ENCODE measurements around the gene NCAPH2. TPM values are rescaled to one million over a fixed set of nuclear protein-coding genes. Genes with fewer than 3 reads are reported as not detected.

The NCAPH2 gene
- total RNA-seq, 4 donors from 2014 or later: 40.7 to 54.3 (median 41.5) TPM

DNA sequence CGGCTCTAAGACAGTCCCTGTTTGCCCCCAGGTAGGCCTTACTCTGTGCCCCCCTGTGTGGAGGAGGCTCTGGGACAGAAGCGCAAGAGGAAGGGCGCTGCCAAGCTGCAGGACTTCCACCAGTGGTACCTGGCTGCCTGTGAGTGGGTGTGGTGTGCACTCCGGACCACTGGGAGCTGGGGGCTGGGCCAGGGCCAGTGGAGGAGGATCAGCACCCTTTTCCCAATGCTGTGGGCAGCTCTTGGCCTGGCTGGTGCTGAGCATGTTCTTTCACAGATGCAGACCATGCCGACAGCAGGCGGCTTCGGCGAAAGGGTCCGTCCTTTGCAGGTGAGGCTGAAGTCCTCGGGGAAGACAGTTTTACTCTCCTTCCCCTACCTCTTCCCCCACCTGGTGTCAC is 13.7 kb downstream of the NCAPH2 start:
- no peak for DNase-seq (ENCODE audit: low spot score in 2 of 2)
- intact Hi-C loops (cut with DNase I; ENCODE audit: low total_unique reads): no loop called here
- no peak for TF ChIP-seq POLR2A (IDR thresholded peaks at IDR 0.05)
- TF ChIP-seq, protein P1, sequence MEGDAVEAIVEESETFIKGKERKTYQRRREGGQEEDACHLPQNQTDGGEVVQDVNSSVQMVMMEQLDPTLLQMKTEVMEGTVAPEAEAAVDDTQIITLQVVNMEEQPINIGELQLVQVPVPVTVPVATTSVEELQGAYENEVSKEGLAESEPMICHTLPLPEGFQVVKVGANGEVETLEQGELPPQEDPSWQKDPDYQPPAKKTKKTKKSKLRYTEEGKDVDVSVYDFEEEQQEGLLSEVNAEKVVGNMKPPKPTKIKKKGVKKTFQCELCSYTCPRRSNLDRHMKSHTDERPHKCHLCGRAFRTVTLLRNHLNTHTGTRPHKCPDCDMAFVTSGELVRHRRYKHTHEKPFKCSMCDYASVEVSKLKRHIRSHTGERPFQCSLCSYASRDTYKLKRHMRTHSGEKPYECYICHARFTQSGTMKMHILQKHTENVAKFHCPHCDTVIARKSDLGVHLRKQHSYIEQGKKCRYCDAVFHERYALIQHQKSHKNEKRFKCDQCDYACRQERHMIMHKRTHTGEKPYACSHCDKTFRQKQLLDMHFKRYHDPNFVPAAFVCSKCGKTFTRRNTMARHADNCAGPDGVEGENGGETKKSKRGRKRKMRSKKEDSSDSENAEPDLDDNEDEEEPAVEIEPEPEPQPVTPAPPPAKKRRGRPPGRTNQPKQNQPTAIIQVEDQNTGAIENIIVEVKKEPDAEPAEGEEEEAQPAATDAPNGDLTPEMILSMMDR (IDR thresholded peaks at IDR 0.05): no peak
- WGBS, 2 donors: 94 to 97% methylated on average over 7 to 10 of the region's 10 CpGs
- H3K4me3 ChIP-seq (ENCODE audit: low read depth, poor library complexity, severe bottlenecking): no peak overlapping the region

GRCh38 chr22:50522208-50522805 is 14.3 kb downstream of the NCAPH2 start:
- TF ChIP-seq, protein P1 (IDR thresholded peaks at IDR 0.05): no peak
- no peak for TF ChIP-seq POLR2A (IDR thresholded peaks at IDR 0.05)
- intact Hi-C loops (cut with DNase I; ENCODE audit: low total_unique reads): no loop called here

DNA sequence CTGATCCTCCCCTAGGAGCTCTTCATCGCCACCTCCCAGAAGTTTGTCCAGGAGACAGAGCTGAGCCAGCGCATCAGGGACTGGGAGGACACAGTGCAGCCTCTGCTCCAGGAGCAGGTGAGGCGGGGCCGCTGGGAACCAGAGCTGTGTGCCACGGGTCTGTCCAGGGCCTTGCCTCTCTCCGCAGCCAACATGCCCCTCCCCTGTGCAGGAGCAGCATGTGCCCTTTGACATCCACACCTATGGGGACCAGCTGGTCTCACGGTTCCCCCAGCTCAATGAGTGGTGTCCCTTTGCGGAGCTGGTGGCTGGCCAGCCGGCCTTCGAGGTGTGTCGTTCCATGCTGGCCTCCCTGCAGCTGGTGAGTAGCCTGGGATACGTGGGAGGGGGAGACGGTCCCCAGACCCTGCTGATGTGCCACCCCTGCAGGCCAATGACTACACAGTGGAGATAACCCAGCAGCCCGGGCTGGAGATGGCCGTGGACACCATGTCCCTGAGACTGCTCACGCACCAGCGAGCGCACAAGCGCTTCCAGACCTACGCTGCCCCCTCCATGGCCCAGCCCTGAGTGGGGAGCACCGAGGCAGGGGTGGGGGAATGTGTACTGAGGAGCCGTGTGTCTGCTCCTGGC is 14.9 kb downstream of the NCAPH2 start:
- no peak for DNase-seq (ENCODE audit: low spot score in 2 of 2)
- intact Hi-C loops (cut with DNase I; ENCODE audit: low total_unique reads): no loop called here
- no peak overlapping the region for H3K4me3 ChIP-seq (ENCODE audit: low read depth, poor library complexity, severe bottlenecking)
- TF ChIP-seq, protein P1 (IDR thresholded peaks at IDR 0.05): no peak
- no peak for TF ChIP-seq POLR2A (IDR thresholded peaks at IDR 0.05)
- 86 to 89% methylated on average over 13 to 19 of the region's 22 CpGs for WGBS, 2 donors

More at GRCh38 chr22:50522208-50522805, 14.3 kb downstream of the NCAPH2 start:
- WGBS, 2 donors: 90 to 92% methylated on average over 15 of the region's 15 CpGs
- DNase-seq (ENCODE audit: low spot score in 2 of 2): no peak
- H3K4me3 ChIP-seq (ENCODE audit: low read depth, poor library complexity, severe bottlenecking): no peak overlapping the region

DNA sequence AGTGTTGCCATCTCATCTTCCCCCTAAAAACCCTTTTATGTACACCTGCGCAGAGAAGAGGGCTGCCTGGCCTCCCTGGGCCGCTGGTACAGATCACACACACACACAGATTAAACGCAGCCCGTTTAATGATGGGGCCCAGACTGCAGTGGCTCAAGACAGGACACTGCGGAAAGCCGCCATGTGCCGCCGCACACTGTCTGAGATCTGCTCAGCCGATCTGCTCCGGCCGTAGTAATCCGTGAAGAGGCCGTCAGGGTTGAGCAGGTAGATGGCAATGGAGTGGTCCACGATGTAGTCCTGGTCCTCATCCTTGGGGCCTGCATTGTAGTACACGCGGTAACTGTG is 15.4 kb downstream of the NCAPH2 start:
- intact Hi-C loops (cut with DNase I; ENCODE audit: low total_unique reads): no loop called here
- no peak for TF ChIP-seq POLR2A (IDR thresholded peaks at IDR 0.05)
- TF ChIP-seq, protein P1 (IDR thresholded peaks at IDR 0.05): no peak

DNA sequence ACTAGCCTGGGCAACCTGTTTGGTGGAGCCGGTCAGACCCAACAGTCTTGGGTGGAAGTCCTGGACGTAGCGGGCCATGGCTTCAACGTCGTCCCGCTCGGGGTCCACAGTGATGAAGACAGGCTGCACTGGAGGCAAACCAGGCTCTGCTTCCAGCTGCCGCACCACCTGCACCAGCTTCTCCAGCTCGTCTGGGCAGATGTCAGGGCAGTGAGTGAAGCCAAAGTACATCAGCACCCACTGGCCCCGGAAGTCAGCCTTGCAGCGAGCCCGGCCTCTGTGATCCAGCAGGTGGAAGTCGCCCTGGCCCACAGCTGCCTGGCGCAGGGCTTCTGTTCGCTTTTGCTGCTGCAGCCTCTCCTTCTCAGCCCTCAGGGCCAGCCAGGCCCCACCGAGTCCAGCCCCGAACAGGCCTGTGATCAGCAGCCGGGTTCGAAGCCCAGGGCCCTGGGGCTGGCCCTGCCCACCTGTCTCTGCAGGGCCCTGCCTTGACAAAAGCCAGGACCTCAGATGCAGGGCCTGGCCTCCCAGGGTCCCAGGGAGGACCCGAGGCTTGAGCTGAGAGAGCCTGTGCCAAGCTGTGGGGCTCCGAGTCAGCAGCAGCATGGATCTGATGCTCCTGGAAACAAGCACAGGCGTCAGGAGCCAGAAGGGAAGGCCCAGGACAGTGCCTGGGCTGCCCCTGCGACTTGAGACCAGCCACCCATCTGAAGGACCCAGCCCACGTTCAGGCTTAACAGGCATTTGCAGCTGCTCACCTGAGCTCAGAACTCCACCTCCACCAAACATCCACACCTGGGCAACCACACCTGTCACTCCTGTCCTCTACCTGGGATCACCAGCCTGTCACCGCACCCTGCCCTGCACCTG is 16.0 kb downstream of the NCAPH2 start:
- DNase-seq (ENCODE audit: low spot score in 2 of 2): no peak
- TF ChIP-seq POLR2A (IDR thresholded peaks at IDR 0.05): no peak
- WGBS, 2 donors: 67 to 81% methylated on average over 14 to 20 of the region's 25 CpGs

More for the DNA sequence above, 15.4 kb downstream of the NCAPH2 start:
- no peak overlapping the region for H3K4me3 ChIP-seq (ENCODE audit: low read depth, poor library complexity, severe bottlenecking)
- no peak for DNase-seq (ENCODE audit: low spot score in 2 of 2)
- 94% methylated on average over 16 of the region's 16 CpGs for WGBS, 2 donors

DNA sequence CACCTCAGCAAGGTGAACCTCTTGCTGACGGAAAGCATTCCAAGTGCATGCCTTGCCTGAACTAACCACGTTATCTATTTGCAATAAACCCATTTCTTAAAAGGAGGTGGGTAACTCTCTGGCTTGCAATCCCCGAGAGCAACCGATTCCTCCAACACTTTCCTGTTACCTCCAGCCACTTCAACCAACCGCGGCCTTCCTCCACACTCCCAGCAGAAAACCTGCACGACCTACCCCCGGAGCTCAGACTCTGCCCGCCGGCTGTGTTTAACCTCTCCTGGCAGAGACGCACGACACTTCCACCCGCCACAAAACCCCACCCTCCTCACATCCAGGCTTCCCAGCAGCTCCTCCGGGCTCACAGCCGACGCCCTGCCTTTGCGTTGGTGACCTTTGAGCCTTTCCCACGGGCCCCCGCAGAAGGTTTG is 16.7 kb downstream of the NCAPH2 start:
- H3K4me3 ChIP-seq (ENCODE audit: low read depth, poor library complexity, severe bottlenecking): peak overlapping the region; percentile 34
- no peak for DNase-seq (ENCODE audit: low spot score in 2 of 2)
- WGBS, 2 donors: 3 to 5% methylated on average over 19 of the region's 19 CpGs
- no peak for TF ChIP-seq POLR2A (IDR thresholded peaks at IDR 0.05)
- intact Hi-C loops (cut with DNase I; ENCODE audit: low total_unique reads): no loop called here

More for the DNA sequence above, 16.0 kb downstream of the NCAPH2 start:
- H3K4me3 ChIP-seq (ENCODE audit: low read depth, poor library complexity, severe bottlenecking): no peak overlapping the region
- intact Hi-C loops (cut with DNase I; ENCODE audit: low total_unique reads): no loop called here
